GM19467 (cell line): ENCODE results near the gene CHST15.
A peak's percentile ranks its signal among the peaks of the same experiment; 100 is the strongest.

Source experiments
- ATAC-seq: cut with Tn5 transposase; IDR thresholded peaks from one replicate; pipeline ENCODE4 v1.9.1; 2021; ENCODE audit warnings: mild to moderate bottlenecking, moderate library complexity; ENCODE audit not compliant: unreplicated experiment

CHST15 gene

DNA sequence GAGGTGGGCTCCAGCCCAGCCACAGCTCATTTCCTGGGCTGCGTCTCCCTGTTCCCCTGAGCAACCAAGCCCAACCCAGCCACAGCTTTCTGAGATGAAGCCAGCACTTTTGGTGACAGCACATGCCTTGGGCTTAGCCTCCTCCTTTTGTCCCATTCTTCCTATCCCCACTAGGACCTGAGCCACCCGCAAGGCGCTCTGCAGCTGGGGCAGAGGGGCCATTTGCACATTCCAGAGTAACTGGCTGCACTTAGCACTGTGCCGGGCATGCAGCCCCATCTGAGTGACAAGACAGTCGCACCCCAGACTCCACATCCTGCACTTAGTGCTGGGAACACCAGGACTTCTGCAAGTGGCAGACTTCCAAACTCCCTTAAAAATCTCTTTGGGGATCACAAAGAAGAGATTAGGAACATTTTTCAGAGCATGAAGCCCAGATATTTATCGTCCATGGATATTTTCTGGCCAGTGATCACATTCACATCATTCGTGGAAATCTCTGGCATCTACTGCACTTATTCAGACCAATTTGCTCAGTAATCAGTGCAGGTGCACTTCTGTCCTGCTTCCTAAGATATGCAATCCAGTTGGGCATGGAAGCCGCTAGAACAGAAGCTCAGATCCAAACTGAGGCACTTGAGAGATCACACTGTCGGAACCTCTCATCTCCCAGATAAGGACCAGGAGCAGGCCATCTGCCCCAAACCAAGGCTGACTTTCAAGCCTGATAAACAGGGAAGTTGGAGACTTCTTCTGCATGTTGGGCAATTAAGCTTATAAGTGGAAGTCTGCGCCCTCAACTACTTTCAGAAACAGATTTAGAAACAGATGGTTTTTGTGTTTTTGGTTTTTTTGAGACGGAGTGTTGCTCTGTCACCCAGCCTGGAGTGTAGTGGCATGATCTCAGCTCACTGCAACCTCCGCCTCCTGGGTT lies 26.4 kb downstream of the CHST15 start:
- no peak for ATAC-seq

DNA sequence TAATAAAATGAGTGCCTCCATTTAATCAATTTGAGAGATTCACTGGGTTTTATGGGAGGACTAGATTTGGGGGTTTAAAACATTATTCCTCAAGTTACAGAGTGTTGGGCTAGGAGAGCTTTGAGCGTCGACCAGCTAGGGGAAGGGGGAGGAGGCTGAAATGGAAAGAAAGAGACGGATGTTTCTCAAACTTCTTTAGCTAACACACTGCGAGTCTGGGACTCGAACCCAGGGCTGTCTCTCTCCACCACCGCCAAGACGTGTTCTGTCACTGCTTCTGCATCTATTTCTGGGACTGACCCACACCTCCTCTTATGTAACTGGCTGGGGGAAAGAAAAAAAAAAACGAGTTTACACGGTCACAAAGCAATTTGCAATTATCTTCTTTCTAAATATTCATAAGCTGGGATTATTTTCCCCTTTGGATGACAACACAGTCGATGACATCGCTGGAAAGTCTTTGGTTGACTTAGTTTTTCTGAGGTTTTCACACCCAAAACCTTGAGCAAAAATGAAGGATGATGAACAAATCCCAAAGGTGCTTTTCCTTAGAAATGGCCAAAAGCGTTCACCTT lies 27.2 kb downstream of the CHST15 start:
- no peak for ATAC-seq

DNA sequence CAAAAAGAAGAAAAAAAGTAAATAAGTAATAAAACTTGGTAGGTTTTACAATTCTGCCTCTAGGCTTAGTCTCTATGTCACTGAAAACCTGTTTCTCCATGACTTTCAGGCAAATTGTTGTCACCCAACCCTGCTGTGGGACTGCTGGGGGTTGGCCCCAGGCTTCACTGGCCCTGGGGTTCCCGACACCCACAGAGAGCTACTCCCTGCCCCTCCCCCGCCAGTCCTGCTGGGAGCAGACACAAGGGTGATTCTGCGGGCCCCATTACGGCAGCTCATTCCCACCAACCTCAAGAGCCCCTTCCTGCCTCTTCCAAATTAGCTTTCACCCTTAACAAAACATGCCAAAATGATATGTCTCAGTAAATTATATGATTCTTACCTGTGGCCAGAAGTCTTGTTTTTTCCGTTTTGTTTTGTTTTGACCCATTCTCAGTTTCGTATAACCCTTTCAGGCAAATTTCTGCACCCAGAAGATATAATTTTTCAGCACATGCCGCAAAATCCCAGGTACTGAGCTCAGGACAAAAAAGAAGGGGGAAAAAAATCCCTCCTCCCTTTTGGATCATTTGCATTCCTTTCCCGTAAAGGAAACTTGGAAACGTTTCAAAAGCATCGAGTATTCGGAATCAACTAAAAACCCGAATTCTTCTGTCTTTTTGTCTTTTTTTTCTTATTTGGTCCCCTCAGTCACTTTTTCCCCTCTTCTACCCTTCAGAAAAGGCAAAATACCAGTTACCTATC lies 27.8 kb downstream of the CHST15 start:
- no peak for ATAC-seq

DNA sequence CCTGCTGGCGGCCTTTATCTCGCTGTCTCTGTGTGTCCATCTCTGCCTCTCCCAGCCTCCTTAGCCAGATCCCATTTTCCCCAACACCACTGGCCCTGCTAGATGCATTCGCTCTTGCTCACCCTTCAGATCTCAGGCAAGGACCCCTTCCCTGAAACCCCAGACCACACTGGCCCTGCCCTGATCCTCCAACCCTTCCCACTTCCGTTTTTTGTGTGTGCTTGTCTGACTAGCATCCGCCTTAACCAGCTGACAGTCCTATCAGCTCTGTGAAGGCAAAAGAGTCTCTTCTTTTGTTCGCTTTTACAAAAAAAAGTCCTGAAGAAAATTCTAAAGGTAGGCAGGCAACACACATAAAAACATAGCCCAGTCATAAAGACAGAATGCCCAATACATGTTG lies 28.7 kb downstream of the CHST15 start:
- ATAC-seq: no peak

DNA sequence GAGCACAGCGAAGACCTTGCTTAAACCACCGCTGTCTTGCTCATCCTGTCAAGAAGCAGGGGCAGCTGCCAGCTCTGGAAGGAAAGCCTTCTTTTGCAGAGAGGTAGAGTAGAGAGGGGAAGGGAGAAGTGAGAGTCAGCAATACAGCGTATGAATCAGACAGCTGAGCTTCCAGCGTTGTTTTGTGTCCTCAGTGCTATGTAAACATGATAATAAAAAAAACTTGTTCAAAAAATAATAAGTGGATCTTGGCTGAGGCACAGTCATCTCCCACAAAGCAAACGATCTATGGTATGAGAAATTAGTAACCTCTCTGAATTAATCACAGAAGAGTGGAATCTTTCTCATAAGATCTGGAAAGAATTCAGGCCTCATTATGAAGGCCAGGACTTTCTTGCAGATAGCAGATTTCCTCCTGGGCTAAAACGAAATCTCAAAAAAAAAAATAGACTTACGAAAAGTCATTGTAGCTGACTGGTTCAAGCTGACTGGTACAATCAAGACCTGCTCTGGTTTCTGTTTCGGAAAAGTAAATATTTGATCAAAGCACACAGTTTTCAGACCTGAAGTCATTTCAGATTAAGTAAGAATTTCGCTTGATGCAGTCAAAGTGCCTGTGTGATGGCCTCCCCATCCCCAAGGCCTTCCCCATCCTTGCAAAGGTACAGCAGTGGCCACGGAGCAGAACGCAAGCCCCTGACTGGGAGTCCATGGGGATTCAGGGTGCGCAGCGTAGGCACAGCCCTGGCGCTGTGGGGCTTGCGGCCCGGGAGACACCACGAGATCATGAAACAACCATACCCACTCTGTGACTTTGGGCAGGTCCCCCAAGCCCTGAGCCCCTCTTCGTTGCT lies 29.4 kb downstream of the CHST15 start:
- peak; percentile 47 for ATAC-seq

DNA sequence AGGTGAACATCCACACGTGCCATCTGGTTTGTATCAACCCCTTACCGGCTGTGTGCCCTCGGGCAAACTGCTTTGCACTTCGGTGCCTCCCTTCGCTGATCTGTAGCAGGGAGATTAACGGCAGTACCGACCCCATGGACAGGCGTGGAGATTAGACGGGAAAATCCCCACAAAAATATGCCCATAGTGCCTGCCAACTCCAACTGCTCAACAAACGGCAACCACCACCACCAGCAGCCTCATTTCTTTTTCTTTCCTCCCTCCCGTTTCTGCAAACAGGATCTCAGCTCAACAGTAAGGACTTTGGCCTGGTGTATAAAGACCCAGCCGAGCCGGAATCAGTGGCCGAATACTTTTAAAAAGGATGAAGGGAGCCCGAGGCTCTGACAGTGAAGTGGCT lies 31.0 kb downstream of the CHST15 start:
- no peak for ATAC-seq

DNA sequence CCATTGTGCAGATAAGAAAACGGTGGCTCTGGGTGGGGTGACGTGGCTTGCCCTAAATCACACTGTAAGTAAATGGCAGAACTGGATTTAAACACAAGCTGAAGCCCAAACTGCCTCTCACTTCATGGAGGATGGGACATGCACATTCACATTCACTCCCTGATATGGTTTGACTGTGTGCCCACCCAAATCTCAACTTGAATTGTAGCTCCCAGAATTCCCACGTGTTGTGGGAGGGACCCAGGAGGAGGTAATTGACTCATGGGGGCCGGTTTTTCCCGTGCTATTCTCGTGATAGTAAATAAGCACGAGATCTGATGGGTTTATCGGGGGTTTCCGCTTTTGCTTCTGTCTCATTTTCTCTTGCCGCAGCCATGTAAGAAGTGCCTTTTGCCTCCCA lies 32.4 kb downstream of the CHST15 start:
- no peak for ATAC-seq

DNA sequence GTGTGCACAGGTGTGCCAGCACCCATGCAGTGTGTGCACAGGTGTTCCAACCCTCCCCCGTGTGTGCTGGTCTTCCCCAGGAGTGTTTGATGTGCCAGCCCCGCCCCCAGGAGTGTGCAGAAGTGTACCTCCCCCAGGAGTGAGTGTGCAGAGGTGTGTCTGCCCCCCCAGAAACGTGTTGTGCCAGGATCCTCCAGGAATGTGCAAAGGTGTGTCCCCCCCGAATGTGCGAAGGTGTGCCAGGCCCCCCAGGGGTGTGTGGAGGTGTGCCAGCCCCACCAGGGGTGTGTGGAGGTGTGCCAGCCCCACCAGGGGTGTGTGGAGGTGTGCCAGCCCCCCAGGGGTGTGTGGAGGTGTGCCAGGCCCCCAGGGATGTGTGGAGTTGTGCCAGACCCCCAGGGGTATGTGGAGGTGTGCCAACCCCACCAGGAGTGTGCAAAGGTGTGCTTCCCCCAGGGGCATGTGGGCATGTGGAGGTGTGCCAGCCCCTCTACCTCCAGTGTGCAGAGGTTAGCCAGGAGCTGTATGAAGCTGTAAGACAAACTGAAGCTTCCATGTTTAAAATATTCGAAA lies 33.2 kb downstream of the CHST15 start:
- no peak for ATAC-seq

DNA sequence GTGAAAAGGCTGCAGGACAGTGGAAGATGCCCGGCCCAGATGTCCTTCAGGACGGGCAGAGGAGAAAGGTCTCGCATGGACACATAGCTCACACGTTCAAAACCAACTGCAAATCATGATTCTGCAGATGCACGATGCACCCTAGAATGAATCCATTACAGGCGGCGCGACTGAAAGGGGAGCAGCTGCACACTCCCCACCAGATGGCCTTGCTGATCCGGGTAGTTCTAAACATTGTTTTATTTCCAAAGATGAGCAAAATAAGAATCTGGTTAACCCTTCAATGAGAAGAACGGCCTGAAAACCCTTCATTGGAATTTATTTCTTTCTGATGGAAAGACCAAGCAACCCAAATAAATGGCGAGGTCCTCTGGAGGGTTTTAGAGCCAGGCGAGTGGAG lies 33.8 kb downstream of the CHST15 start:
- ATAC-seq: no peak

DNA sequence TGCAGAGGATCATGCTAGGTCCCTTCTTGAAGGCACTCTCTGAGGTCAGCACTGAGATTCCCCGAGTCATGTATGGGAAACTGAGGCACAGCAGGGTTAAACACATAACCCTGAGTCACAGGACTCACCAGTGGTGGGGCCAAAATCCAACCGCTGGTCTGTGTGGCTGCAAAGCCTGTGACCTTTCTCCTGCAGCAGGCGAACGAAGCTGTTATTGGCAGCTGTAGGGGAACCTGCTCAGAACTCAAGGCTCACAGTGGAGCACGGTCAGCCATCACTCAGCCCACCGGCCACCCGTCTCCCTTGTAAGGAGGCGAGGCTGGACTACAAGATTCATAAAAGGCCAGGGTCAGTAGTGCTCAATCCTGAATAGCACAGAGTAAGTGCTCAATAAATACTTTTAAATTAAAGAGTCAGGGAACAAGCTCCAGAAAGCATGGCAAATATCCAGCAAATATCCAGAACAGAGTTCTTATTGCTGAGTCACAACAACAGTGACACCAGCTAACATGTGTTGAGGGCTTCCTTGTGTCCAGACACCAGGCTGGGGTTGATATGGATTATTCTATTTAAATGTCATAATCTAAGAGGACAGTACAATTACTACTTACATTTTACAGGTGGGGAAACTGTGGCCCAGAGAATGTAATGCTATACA lies 34.9 kb downstream of the CHST15 start:
- ATAC-seq: no peak

DNA sequence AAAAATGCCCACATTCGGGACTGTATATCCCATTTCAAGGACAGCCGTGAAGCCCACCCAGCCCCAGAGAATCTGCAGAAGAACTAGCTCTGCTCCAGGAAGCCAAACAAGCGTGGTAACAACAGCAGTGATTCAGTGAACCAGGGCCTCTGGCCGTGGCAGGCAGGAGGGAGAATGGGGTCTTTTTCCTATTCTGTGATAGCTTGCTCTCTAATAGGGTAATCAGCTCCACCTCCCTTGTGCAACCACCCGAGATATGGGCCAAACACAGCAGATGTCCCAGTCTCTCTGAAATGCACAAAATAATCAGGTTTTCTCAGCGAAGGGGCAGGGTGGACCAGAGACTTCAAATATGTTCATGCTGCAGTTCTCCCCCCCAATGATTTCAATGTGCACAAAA lies 35.8 kb downstream of the CHST15 start:
- no peak for ATAC-seq

DNA sequence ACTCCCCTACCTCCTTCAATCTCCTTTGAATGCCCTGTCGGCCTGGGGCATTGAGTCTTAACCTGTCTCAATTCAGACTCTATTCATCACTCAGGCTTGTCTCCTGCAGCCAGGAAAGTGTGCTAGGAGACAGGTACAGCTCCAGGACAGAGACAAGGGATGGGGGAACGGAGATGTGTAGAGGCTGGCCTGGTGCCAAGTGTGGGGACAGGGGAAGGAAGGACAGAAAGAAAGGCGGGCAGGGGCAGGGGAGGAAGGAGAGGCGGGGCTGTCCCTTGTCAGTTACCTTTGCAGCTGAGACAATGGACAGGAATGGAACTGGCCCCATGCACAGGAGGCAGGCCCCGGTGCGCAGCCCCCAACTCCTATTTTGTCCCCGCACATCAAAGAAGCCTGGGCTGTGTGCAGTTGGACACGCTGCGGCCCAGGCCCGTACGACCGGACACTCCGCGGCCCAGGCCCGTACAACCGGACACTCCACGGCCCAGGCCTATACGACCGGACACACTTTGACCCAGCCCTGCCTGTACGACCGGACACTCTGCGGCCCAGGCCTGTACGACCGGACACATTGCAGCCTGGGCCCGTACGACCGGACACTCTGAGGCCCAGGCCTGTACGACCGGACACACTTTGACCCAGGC lies 36.9 kb downstream of the CHST15 start:
- no peak for ATAC-seq

DNA sequence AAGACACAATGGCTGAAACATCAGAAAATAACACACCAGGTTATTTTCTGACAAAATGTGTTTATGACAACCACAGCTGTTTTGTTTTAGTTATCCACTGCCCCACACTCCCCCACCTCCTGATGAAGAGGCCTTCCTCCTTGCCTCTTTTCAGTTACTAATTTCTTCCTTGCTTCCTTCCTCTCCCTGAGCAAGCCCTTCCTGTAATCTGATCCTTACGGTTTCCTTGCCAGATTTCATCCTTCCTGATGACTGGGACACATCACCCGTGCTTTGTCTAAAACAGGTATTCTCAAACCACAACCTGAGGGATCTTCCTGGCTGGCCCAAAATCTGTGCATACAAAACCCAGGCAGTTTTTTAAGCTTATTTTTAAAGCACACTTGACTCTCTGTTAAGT lies 39.4 kb downstream of the CHST15 start:
- ATAC-seq: no peak

DNA sequence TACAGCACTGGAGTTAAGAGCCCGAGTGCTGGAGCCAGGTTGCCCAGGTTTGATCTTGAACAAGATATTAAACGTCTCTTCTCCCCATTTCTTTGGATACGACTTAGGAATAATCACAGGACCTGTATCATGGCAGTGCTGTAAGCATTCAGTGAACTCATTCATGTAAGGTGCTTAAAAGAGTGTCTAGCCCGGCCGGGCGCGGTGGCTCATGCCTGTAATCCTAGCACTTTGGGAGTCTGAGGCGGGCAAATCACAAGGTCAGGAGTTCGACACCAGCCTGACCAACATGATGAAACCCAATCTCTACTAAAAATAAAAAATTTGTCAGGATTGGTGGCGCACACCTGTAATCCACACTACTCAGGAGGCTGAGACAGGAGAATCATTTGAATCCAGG lies 40.8 kb downstream of the CHST15 start:
- ATAC-seq: no peak

DNA sequence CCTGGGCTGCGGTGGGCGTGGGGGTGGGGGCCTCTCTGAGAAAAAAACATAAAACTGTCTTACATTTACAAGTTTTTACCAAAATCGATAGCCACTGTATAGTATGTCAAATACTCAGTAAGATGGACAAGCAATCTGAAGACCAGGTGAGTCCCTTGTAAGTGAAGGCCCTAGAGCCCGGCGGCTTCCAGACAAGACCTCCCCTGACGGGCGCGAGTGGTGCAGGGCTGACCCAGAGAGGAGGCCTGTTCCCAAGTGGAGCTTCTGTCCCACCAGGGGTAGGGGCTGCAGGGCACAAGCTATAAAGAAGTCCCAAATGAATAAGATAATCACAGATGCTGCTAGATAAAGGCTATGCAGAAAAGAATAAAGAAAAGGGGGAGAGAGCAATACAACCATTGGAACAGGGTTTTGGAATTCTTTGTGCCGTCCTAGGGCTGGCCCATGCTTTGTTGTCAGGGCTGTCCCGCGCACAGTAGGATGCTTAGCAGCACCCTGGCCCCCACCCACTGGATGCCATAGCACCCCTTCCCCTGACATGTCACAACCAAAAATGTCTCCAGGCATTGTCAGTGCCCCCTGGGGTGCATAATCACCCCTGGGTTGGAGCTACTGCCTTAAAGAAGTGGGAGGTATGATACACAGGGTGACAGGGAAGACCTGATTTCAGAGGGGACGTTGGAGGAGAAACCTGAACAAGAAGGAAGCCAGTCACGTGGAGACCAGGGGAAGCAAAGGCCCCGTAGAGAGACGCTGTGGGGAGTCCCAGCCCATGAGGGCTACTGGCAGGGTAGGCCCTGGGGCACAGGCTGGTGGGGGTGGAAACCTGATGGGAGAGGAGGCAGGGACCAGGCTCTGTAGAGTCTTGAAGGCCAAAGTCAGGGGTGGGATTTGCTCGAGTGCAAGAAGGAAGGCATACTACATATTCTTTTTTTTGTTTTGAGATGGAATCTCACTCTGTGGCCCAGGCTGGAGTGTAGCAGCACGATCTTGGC lies 43.1 kb downstream of the CHST15 start:
- ATAC-seq: no peak

DNA sequence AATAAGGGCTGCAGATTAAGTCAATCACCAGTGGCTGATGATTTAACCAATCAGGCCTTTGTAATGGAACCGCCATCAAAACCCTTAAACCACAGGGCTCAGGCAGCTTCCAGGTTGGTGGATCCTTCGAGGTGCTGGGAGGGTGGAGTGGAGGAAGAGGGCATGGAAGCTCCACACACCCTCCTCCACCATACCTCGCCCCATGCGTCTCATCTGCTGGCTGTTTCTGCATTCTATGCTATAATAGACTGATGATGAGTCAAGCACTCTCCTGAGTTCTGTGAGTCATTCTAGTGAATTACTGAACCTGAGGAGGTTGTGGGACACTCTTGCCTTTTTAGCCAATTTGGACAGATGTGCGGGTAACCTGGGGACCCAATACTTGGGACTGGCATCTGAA lies 43.9 kb downstream of the CHST15 start:
- no peak for ATAC-seq

DNA sequence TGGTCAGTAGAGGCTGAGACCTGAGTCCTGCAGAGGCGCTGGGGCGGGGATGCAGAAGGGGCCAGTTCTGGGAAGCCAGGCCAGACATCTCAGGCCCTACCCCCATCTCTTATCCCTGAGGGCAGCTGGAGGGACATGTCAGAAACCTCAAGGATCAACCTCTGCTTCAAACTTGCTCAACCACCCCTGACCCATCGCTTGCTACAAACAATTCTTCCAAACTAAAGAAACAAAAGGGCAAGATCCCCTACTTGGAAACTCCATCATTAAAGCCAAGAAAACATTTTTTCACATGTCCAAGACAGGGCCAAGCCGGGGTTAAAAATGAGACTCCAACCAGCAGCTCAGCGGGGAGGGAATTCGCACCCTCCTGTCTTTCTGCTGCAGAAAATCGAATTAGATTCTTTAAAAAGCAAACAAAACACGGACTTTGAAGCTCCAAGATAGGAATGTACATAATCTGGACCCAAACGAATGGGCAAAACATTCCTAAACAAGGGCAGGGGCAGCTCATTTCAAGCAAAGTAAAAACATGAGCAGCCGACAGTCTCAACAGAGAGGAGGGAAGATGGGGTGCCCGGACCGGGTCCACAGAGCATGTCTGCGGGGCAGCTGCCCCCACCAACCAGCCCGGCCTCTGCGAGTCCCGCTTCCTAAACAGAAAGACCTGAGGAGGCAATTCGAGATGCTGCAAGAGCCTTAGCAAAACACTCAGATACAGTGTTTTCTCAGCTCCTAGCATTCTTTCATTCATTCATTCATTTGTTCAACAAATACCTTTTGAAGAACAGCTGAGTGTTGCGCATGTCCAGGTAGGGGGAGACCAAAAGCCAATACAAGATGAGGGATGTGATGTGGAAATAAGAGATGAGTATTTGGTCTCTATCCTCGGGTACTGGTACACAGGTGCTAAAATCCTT lies 44.8 kb downstream of the CHST15 start:
- ATAC-seq: no peak
